Activated CD8-positive, alpha-beta memory T cell treated with anti-CD3 and anti-CD28 coated beads for 1 hour (primary cell): Measurements from ENCODE around the gene TGM4.

Source experiments
- DNase-seq, 2 donors: peaks; one replicate each; pipeline ENCODE4 v3.0.0-alpha.2; 2020; ENCODE audit warnings: low read depth in 1 of 2; ENCODE audit errors: extremely low read depth in 1 of 2

The TGM4 gene

DNA sequence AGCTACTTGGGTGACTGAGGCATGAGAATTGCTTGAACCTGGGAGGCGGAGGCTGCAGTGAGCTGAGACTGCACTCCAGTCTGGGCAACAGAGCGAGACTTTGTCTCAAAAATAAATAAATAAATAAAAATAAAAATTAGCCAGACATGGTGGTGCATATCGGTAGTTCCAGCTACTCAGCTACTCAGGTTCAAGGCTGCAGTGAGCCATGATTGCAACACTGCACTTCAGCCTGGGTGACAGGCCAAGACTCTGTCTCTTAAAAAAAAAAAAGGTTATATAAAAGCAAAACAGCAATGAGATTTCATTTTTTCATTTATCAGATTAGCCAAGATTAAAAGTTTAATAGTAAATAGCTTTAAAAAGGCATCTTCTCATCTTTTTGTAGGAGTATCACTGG lies 2.9 kb downstream of the TGM4 start:
- no peak for DNase-seq

DNA sequence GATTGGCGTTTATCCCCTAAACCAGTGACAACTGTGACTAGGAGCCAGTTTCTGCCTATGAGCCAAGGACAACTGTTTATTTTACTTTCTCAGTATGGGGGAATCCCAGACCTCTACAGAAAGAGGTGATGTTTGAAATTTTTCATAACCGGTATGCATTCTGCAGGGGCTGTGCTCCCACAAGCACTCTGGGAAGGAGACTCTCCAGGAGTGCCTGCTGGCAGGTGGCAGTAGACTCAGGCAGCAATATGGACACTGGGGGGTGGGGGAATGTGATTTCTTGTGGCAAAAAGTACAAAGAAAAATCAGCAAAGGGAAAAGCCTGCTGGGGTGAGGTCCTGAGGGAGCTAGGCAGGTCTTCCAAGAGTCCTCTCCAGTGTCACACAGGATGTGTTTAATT lies 5.9 kb downstream of the TGM4 start:
- no peak for DNase-seq

DNA sequence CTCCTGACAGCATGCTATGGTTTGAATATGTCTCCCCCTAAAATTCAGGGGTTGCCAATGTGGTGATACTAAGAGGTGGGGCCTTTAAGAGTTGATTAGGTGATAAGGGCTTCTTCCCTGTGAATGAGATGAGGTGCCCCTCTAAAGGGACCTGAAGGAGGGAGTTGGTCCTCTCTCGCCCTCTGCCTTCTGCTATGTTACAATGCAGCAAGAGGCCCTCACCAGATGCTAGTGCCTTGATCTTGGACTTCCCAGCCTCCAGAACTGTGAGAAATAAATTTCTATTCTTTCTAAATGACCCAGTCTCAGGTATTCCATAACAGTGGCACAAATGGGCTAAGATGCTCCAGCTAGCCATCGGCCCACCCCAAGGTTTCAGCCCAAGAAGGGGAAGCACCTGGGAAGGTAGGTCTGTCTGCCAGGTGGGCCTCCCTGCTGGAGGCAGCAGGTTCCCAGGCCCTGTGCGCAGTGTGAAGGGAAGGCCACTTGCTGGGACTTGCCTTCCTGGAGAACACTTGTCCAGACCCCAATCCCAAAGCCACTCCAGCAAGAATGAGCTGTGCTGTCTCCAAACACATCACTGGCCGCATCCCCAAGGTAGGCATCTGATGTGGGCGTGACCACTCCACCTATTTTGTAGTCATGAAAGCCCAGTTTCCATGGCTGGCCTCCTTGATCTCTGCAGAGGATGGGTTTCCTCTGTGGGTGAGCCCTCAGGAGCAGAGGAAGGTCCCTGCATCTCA lies 9.0 kb downstream of the TGM4 start:
- DNase-seq = no peak

DNA sequence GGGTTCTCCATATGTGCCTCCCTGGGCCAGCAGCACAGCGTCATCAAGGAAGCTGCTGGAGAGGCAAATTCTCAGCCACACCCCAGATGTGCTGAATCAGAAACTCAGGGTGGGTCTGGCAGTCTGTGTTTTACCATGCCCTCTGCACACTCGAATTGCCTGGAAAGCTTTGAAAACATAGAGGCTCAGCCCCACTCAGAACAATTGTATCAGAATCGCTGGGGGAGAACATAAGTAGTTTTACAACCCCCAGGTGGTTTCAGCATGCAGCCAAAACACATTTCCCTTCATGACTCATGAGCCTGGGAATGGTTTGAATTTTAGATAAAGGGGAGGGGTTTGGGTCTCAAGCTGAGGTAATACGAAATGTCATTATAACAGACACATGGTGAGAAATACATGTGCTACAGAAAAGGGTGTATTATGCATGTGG lies 9.6 kb downstream of the TGM4 start:
- DNase-seq = no peak

DNA sequence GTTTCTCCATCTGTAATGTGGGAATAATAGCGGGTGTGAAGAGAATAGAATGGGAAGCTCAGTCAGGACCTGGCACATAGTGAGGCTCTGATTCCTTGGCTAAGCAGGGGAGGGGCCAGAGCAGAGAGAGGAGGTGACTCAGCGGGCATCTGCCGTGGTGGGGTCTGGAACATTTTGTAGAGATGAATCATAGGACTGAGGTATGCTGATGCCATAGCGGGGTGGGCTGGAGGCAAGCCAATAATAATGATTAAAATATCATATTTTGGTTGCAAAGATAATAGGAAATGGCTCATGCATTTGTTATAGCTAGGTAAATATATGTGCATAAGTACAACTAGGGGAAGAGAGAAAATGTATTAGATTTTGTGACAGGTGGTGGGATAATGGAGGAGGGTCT lies 11.2 kb downstream of the TGM4 start:
- no peak for DNase-seq

DNA sequence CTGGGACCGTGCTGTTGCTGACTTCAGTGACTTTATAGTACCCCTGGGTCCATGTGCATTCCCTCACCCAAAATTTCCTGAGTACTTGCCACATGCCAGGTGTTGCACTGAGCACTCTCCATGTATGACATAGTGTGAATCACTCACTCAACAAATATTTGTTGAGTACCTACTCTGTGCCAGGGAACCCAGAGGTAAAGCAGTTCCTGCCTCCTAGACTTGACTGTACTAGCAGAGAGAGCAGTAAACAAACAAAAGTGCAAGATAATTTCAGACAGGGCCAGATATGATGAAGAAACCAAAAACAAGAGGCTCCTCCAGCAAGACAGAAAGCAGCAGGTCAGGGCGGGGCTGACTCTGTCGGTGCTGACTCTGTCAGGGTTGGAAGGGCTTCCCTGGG lies 12.2 kb downstream of the TGM4 start:
- DNase-seq = no peak

DNA sequence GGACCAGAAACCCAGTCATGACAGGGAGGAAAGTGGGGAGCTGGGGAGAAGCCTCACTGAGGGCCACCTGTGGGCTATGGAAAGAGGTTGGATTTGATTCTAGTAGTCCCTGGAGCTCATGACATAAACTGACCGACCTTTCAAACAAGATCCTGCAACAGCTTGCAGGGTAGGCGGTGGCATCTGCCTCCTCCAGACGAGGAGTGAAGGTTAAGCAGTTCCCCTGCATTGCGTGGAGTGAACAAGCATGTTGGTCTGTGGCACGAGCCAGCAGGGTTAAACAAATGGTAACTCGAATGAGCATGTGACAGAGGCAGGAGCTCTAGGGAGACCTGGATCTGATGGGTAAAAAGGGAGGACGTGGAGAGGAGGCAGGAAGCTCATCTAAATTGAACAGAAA lies 12.7 kb downstream of the TGM4 start:
- no peak for DNase-seq

DNA sequence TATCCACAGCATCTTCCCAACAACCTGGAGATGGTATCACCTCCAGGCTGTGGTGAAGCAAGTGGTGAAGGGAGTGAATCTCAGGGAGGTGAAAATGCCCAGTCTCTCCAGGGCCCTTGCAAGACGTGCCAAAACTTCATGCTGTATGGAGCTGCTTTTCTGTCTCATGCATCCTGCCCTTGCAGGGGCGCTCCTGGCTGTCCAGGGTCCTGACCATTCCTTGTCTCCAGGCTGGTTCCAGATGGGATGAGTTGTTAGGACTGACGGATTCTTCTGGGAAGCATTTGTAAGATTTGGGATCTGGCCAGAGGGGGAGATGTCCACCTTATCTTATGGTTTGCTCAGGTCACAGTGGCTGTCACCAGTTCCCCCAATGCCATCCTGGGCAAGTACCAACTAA lies 15.8 kb downstream of the TGM4 start:
- no peak for DNase-seq

DNA sequence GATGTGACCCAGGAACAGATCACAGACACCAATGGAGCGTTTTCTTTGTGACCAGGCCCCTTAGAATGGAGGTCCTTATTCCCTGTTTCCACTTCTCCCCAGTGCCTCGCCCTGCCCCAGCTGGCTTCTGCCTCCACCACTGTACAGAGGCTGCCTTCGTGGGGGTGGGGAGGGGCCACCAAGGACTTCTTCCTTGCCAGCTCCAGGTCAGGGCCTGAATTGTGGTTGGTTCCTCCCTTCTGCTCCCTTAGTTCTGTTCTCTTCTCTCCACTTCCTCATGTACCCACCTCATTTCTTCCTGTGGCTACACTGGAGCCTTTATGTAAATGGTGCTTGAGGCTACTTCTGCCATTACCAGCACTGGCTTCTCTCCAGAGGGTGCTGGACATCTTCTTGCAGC lies 16.4 kb downstream of the TGM4 start:
- DNase-seq = no peak

DNA sequence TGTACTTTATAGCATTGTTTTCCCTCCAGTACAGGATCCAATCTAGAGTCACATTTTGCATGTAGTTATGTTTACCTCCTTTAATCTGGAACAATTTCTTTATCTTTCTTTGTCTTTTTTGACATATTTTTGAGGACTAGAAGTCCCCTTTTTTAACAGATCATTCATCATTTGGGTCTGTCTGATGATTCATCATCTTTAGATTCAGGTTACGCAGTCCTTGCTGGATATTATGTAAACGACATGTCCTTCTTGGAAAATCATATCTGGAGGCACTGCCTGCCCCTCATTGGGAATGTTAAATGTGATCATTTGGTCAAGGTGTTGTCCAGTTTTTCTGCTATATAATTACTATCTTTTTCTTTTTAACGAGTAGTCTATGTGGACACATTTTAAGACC lies 18.3 kb downstream of the TGM4 start:
- no peak for DNase-seq

DNA sequence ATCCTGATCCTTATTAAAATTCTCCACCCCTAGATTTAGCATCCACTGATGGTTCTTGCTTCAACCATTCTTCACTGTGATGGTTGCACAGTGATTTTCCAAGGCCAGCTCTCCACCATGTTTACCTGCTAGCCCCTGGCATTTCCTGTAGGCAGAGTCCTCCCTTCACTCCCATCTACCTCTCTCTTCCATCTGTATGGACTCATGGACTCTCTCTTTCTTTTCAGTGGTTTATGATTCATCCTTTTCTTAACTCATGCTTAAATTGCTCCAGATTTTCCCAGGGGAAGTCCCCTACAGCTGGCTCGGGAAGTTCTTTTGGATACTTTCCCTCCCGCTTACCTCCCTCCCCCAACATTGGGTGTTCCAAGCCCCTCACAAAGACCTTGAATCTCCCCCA lies 18.7 kb downstream of the TGM4 start:
- DNase-seq = no peak

DNA sequence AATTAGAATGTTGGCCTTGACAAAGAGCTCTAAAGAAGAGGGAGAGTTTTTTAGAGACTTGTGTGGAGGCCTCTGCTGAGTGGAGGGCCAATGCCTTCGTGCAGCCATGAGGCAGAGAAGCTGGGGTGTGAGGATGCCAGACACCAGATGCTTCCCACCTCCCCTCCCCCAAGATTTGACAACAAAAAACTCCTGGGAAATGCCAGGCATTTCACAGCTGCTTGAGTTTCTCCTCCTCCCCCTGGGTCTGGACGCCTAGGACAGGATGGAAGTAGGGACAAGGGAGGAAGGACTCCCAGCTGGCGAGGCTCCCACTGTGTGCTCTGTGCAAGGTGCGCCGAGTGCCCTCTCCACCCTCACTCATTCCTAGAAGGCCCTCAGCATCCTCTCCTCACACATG lies 20.1 kb downstream of the TGM4 start:
- no peak for DNase-seq

DNA sequence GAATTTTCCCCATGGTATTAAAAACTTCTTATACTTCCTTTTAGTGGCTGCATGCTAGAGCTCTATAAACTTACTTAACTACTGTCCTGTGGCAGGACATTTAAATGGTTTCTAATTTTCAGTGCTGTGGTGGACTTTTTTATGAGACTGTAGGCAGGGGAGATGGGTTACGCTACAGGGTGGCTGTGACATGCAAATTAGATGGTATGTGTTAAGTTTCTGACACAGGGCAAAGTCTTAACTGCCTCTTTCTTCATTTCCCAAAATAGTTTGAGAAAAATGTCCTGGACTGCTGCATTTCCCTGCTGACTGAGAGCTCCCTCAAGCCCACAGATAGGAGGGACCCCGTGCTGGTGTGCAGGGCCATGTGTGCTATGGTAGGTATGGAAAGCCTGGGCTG lies 22.0 kb downstream of the TGM4 start:
- DNase-seq = no peak

DNA sequence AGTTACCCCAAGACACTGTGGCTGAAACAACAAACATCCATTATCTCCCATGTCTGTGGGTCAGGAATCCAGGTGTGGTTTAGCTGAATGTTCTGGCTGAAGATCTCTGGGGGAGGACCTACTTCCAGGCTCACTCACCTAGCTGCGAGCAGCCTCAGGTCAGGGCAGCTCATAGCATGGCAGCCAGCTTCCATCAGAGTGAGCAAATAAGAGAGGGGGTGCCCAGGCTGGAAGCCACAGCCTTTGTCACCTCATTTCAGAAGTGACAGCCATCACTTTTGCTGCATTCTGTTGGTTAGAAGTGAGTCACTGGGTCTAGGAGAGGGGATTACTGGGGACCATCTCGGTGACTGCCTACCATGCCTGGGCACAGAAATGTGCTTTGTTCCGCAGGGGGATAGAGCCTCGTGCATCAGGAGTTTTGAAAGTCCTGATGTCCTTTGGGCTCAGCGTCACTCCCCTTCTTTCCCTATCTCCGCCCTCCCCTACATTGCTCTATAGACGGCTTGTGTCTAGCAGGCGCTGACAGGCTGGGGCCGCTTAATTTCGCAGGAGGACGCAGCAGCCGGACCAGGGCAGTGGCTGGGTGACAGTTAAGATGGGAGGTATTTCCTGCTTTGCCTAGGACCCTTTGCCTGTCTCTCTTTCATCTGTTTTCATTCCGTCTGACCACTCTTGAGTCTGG lies 25.4 kb downstream of the TGM4 start:
- no peak for DNase-seq

DNA sequence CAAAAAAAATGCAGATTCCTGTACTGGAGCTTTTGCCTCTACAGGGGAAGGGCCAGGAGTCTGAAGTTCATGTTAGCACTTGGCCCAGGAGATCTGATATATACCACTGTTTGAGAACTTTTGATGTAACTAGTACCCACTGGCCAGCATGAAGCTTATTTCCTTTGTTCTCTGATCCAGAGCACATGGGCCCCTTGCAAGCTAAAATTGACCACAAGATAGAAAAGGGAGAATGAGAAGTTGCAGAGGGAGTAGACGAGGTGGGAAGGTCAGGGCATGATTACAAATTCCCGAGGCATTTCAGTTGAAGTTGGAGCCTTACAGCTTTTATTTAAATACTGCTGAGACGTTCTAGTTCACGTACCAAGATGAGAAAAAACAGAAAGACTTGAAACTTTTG lies 28.2 kb downstream of the TGM4 start:
- no peak for DNase-seq

DNA sequence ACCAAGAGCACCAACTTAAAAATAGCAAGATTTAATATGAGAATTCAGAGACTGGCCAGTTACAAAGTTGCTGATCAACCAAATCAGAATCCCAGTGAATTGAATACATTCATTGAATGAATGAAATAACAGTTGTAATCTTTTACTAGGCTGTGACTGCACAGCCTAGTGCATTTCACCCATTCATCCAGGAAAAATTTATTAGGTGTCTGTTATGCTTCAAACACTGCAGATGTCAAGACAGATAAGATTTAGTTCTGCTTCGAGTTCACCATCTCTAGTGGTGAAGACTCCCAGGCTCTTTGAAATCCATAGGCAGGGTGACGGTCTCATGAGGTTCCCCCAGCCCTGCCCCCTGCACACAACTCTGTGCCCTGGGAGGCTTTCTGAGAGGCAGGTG lies 28.9 kb downstream of the TGM4 start:
- DNase-seq = no peak

DNA sequence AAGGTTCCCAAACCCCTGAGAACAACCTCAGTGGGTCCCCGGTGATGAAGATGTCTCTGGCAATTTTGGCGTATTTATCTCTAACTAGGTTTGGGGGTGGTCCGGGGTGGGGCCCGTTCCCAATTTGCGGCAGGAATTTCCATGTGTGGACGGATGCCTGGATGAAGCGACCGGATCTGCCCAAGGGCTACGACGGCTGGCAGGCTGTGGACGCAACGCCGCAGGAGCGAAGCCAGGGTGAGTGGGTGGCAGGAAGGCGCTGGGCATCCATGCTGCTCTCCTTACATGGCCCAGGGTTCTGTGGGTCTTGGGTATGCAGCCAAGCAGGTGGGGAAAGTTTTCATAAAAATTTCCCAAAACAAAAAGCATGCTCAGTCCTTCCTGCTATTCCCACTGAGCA lies 29.3 kb downstream of the TGM4 start:
- no peak for DNase-seq

DNA sequence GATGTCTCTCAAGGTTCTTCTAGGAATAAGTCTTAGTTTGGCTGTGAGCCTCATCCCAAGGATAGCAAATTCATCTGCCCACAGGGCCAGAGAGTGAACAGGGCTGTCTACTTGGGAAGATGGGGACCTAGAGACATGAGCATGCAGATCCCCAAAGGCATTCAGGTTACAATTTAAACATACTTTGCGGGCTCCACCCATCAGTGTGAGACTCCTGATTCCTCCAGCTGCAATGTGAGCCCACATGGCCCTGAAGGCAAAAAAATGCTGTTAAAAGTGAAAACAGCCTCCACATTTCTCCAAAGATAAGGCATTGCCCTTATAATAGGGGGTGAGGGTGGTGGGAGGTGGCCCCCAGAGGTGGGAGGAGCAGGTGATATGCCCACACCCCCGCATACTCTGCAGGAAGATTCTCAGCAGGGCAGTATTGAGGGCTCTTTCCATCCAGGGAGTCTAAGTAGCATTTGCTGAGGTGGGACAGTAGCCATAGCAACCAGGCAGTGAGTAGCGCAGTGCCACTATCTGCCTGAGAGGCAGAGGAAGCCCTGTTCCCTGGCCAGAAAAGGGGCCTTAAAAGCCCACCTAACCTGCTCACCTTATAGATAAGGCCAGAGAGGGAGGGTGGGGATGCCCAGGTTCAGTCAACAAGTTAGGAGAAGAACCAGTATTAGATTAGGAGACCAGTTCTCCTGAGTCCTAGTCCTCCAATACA lies 31.2 kb downstream of the TGM4 start:
- no peak for DNase-seq

DNA sequence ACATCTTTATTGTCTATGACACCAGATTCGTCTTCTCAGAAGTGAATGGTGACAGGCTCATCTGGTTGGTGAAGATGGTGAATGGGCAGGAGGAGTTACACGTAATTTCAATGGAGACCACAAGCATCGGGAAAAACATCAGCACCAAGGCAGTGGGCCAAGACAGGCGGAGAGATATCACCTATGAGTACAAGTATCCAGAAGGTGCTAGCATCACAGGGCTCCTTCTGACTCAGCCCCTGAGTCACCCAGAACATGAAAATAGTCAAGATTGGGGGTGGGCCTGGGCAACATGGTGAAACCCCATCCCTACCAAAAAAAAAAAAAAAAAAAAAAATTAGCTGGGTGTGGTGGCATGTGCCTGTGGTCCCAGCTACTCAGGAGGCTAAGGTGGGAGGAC lies 32.6 kb downstream of the TGM4 start:
- DNase-seq = no peak

DNA sequence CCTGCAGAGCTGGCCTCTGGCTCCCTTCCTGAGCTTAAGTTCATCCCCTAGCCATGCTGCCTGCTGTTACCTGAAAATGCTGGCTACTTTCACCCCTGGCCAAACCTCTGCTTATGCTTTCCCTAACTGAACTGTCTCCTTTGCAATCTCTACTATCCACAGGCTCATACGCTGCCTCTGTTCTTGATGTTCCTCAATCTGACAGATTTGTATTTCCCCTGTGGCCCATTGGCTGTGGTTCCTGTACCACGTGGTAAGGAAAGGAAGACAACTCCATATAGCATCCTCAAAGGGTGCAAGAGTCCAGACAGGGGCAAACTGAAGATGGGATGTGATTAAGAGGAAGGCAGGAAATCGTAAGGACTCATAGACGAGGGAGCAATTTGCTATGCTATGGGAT lies 33.2 kb downstream of the TGM4 start:
- DNase-seq = no peak

DNA sequence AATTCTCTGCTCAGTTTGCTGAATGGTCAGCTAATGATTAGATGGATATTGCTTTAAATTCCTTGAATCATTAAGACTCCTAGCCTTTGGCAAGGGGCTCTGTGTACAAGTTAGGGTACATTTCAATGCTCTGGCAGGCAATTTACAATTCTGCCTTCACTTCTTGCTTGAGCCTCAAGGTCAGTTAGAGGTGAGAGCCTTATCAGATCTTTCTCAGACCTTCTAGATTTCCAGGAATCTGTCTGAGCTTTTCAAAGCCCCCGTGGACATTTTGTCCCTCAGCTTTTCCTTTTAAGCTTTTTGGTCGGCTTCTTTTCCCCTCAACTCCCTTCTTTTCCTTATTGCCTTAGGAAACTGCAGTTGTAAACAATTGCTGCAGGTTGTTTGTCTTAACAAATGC lies 34.7 kb downstream of the TGM4 start:
- DNase-seq = no peak

DNA sequence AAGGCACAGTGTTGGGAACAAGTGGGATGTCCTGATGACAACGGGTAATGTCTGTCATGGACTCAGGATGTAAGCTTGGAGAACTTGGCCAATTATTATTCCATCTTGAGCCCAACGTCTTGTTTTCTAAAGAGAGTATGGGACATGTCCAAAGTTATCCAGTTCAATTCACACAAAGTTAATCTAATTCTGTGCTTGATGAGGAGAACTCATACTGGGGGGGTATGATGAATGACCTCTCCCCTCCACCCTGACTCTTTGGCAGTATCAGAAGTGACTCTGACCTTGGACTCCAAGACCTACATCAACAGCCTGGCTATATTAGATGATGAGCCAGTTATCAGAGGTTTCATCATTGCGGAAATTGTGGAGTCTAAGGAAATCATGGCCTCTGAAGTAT lies 36.3 kb downstream of the TGM4 start:
- no peak for DNase-seq
